ENCODE measurements around the gene NPM1.

GRCh38 chr5:171397190-171397589 lies 9.5 kb downstream of the NPM1 start:
- TF ChIP-seq CTCF (IDR thresholded peaks at IDR 0.05) (no peak), POLR2A (IDR thresholded peaks at IDR 0.05) (no peak)

Measured in lower leg skin (tissue), 3 donors.